ENCODE results near the gene TARM1. TPM values are rescaled to one million over a fixed set of nuclear protein-coding genes. Genes with fewer than 3 reads are reported as not detected.
A peak's percentile ranks its signal among the peaks of the same experiment; 100 is the strongest.

Gene TARM1
- total and polyA plus RNA-seq, 2 of the 4 experiments (the other 2 are of a cell fraction): not detected

DNA sequence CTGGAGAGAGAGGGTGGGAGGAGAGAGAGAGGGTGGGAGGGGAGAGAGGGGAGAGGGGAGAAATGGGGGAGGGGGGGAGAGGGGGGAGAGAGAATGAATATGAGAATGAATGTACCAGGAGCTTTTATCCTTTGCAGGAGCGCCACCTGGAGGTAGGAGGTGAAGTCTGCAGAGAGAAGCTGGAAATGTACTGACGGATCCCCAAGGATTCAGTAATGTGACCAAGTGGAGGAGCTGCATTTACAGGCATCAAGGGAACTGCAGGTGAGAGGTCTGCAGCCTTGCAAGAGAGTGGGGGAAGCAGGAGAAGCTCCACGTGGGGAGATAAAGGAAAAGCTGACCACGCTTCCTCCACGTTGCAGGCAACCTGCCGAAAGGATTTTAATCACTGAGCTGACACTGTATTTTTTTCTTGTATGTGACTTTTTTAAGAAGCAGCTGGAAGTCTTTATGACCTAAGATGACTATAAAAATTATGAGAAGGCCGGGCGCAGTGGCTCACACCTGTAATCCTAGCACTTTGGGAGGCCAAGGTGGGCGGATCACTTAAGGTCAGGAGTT lies 51.2 kb downstream of the TARM1 start:
- H3K9me3 ChIP-seq (ENCODE audit: control insufficient read depth, insufficient read depth, low read length): no peaks in the 10 kb centered on the region
- H3K4me3 ChIP-seq (ENCODE audit: insufficient read depth, low read depth, low read length): no peak overlapping the region
- H2BK15ac ChIP-seq (ENCODE audit: low read depth, low read length): no peak overlapping the region
- H3K18ac ChIP-seq (ENCODE audit: low read depth, low read length): no peak overlapping the region
- WGBS, 2 experiments (ENCODE audit: extremely low coverage in 2 of 2, insufficient read length in 1 of 2): 3% methylated on average over 4 of the region's 9 CpGs; no CpG with 5 or more reads in 1 of the 2 experiments
- no peaks in the 10 kb centered on the region for H3K79me1 ChIP-seq (ENCODE audit: low read depth in 1 of 2, low read length in 2 of 2)
- no peak overlapping the region for H3K9ac ChIP-seq (ENCODE audit: low read depth, low read length)
- no peak overlapping the region for H2AK5ac ChIP-seq (ENCODE audit: low read depth, low read length)
- no peak overlapping the region for H4K5ac ChIP-seq (ENCODE audit: low read depth, low read length)
- H3K9me1 ChIP-seq (ENCODE audit: insufficient read depth, low read length): no peaks in the 10 kb centered on the region
- dilution Hi-C loops (cut with HindIII; ENCODE audit: low sequenced_read_pairs, unreplicated experiment) (no loop called here), intact Hi-C loops (cut with micrococcal nuclease) (loop anchor here (1.0 to 10.0 kb wide), 3 partner anchors 222 to 835 kb away; partner anchors contain the start of gene ZNF665), in situ Hi-C loops (cut with MboI; ENCODE audit: low sequenced_read_pairs) (loop anchor here (5.0 to 10.0 kb wide), 2 partner anchors 145 to 223 kb away; partner anchors contain the start of gene PRKCG)
- TF ChIP-seq CEBPB (IDR thresholded peaks at IDR 0.05; ENCODE audit: low read depth, low read length): no peak
- peak; percentile 71 for TF ChIP-seq RAD21 (IDR thresholded peaks at IDR 0.05; ENCODE audit: low read length)
- TF ChIP-seq ELK1 (IDR thresholded peaks at IDR 0.05; ENCODE audit: borderline replicate concordance, low read depth, low read length): no peak
- no peak for TF ChIP-seq NFE2L2 (IDR thresholded peaks at IDR 0.05; ENCODE audit: low read depth, low read length)
- TF ChIP-seq MXI1 (IDR thresholded peaks at IDR 0.05; ENCODE audit: borderline replicate concordance, low read depth, low read length): no peak
- TF ChIP-seq, protein P1, sequence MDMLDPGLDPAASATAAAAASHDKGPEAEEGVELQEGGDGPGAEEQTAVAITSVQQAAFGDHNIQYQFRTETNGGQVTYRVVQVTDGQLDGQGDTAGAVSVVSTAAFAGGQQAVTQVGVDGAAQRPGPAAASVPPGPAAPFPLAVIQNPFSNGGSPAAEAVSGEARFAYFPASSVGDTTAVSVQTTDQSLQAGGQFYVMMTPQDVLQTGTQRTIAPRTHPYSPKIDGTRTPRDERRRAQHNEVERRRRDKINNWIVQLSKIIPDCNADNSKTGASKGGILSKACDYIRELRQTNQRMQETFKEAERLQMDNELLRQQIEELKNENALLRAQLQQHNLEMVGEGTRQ (IDR thresholded peaks at IDR 0.05; ENCODE audit: low read depth, low read length): no peak
- TF ChIP-seq CTCF (conservative IDR thresholded peaks at IDR 0.05; ENCODE audit: low read depth, low read length): peak; percentile 64
- TF ChIP-seq SMC3 (IDR thresholded peaks at IDR 0.05; ENCODE audit: low read depth, low read length): peak; percentile 60; the same call in 1 of the 2 replicates
- no peak for TF ChIP-seq RCOR1 (IDR thresholded peaks at IDR 0.05; ENCODE audit: insufficient replicate concordance, low read length)
- no peak for TF ChIP-seq RFX5 (IDR thresholded peaks at IDR 0.05; ENCODE audit: low read depth, low read length)
- TF ChIP-seq POLR2A (IDR thresholded peaks at IDR 0.05; ENCODE audit: low read depth, low read length): no peak
- no peak overlapping the region for H2BK120ac ChIP-seq (ENCODE audit: low read depth, low read length)
- H2BK5ac ChIP-seq (ENCODE audit: low read depth, low read length, poor library complexity, severe bottlenecking): no peak overlapping the region
- no peaks in the 10 kb centered on the region for H3K27me3 ChIP-seq (ENCODE audit: control insufficient read depth, insufficient read depth, low read length)
- H3K4me1 ChIP-seq (ENCODE audit: control insufficient read depth, insufficient read depth, low read length): no peaks in the 10 kb centered on the region
- H4K8ac ChIP-seq (ENCODE audit: low read depth in 2 of 2, low read length in 2 of 2): no peak overlapping the region
- BruUV-seq (replicated peaks): no TSS peak
- no peak overlapping the region for H2BK20ac ChIP-seq (ENCODE audit: low read depth, low read length)
- no peak overlapping the region for H2AK9ac ChIP-seq (replicated peaks; ENCODE audit: low read depth, low read length, poor library complexity)
- H3K27ac ChIP-seq (ENCODE audit: insufficient read depth, low read length): no peak overlapping the region
- no peak overlapping the region for H3K14ac ChIP-seq (replicated peaks; ENCODE audit: low read depth, low read length)
- no peak overlapping the region for H4K91ac ChIP-seq (ENCODE audit: insufficient read depth, low read depth, low read length)
- no peak overlapping the region for H3K4me2 ChIP-seq (ENCODE audit: low read depth, low read length)
- DNase-seq (peak; percentile 54), ATAC-seq (ENCODE audit: low read depth) (peak; percentile 80)
- no peak overlapping the region for H2AFZ ChIP-seq (replicated peaks; ENCODE audit: low read length, poor library complexity)
- no peak overlapping the region for H3K56ac ChIP-seq (ENCODE audit: extremely low read depth, insufficient read depth, low read length)
- no peak overlapping the region for H3K23ac ChIP-seq (ENCODE audit: low read depth, low read length)
- ChIA-PET POLR2A (ENCODE audit: unreplicated experiment) (interaction anchor here (0.5 kb wide), 1 partner anchor 200 kb away, joined by 6 read pairs; no protein-coding TSS in a partner anchor), CTCF (interaction anchor here (0.6 to 1.3 kb wide), 9 partner anchors 8 to 237 kb away, joined by 3 to 12 read pairs (median 3); no protein-coding TSS in a partner anchor)
- no peak overlapping the region for H3K4ac ChIP-seq (ENCODE audit: low read depth, low read length)
- no peaks in the 10 kb centered on the region for H3K36me3 ChIP-seq (ENCODE audit: control insufficient read depth, insufficient read depth, low read length)
- H4K20me1 ChIP-seq (ENCODE audit: insufficient read depth, low read length): no peaks in the 10 kb centered on the region

Measured in IMR-90 (cell line).